Gastroesophageal sphincter (tissue), 4 donors: ENCODE results near the gene WDR88. TPM values are rescaled to one million over a fixed set of nuclear protein-coding genes. Genes with fewer than 3 reads are reported as not detected.
"Not testable (repeated sequence)": the region's sequence is repeated elsewhere in the genome, so short reads cannot be mapped to it uniquely, and the experiment has no call there.

ENCODE experiments used
- ATAC-seq: fragments of 150-250 bp; one replicate; pipeline ENCODE4 v1.9.1; 2016; ENCODE audit warnings: mild to moderate bottlenecking, moderate library complexity
- H3K27ac ChIP-seq, 4 donors: fragments of 200-600 bp; sonication (generic) in 3 of 4; 1 replicate in 3 of 4; 2 replicates in 1 of 4; pipeline ENCODE4 v1.5.1; 2016 to 2019
- H3K27me3 ChIP-seq: fragments of 200-600 bp; sonication (generic); one replicate; pipeline ENCODE4 v1.5.1; 2019
- H3K36me3 ChIP-seq, 2 donors: fragments of 200-600 bp; sonication (generic); one replicate each; pipeline ENCODE4 v1.5.1; 2019; ENCODE audit warnings: control low read depth in 1 of 2
- H3K4me1 ChIP-seq, 3 donors: fragments of 200-600 bp; sonication (generic); 1 replicate in 2 of 3; 2 replicates in 1 of 3; pipeline ENCODE4 v1.5.1; 2016 to 2019; ENCODE audit warnings: control low read depth in 2 of 3
- H3K4me3 ChIP-seq, 2 donors: fragments of 200-600 bp; sonication (generic); one replicate each; pipeline ENCODE4 v1.5.1; 2019; ENCODE audit warnings: mild to moderate bottlenecking in 1 of 2, moderate library complexity in 1 of 2
- H3K9me3 ChIP-seq, 3 donors: fragments of 200-600 bp; sonication (generic); one replicate each; pipeline ENCODE4 v1.5.1; 2017 to 2019; ENCODE audit warnings: control low read depth in 2 of 3
- CTCF ChIP-seq, 4 experiments: fragments of 200-600 bp in 2 of 4; fragments of 450-650 bp in 2 of 4; sonication (generic) in 1 of 4; IDR thresholded peaks; one replicate each; pipeline ENCODE4 v1.5.1; 2017 to 2019; ENCODE audit warnings: antibody characterized with exemption in 4 of 4, mild to moderate bottlenecking in 2 of 4, moderate library complexity in 2 of 4
- EP300 ChIP-seq: sonication (generic); formaldehyde crosslinking; IDR thresholded peaks from one replicate; pipeline ENCODE4 v1.6.1; 2017; ENCODE audit warnings: antibody characterized with exemption, mild to moderate bottlenecking
- POLR2A ChIP-seq, 2 donors: fragments of 450-650 bp; IDR thresholded peaks; one replicate each; pipeline ENCODE4 v1.6.1; 2017; ENCODE audit warnings: antibody characterized with exemption in 2 of 2, mild to moderate bottlenecking in 2 of 2, moderate library complexity in 1 of 2
- POLR2AphosphoS5 ChIP-seq: sonication (generic); formaldehyde crosslinking; IDR thresholded peaks from one replicate; pipeline ENCODE4 v1.6.1; 2017; ENCODE audit warnings: antibody characterized with exemption
- WGBS, 2 donors: methylation state at CpG; one replicate each; pipeline ENCODE4 v1.1.5; 2018; ENCODE audit warnings: low coverage in 1 of 2; 5-methylcytosine and 5-hydroxymethylcytosine counted together
- total RNA-seq, 4 donors: library from RNA; depleted of rRNA; stranded (reverse); fragments of >200 nt; gene quantifications; one replicate each; pipeline ENCODE4 v1.1.0, GENCODE V29; 2016

Gene WDR88
- total RNA-seq, 4 donors from 2014 or later: not detected

- no peak overlapping the region for H3K27ac ChIP-seq
- TF ChIP-seq CTCF (IDR thresholded peaks at IDR 0.05) (no peak), POLR2A (IDR thresholded peaks at IDR 0.05) (no peak), EP300 (no peak), POLR2AphosphoS5 (no peak)
- no peak for ATAC-seq
- H3K27me3 ChIP-seq: peaks cover 73% of the 10 kb centered on the region
- no peaks in the 10 kb centered on the region for H3K36me3 ChIP-seq
- WGBS, 2 donors: 80 to 90% methylated on average over 6 to 15 of the region's 18 CpGs
- H3K4me1 ChIP-seq: peaks cover 0 to 5% (median 0%) of the 10 kb centered on the region in 3 donors
- H3K9me3 ChIP-seq: no peaks in the 10 kb centered on the region
- H3K4me3 ChIP-seq: no peak overlapping the region
Measured at GRCh38 chr19:33220115-33220514, 88.2 kb downstream of the WDR88 start.

- H3K27me3 ChIP-seq: peaks cover 77% of the 10 kb centered on the region
- no peaks in the 10 kb centered on the region for H3K36me3 ChIP-seq
- ATAC-seq: no peak
- H3K9me3 ChIP-seq: no peaks in the 10 kb centered on the region
- TF ChIP-seq EP300: no peak
- no peak for TF ChIP-seq CTCF (IDR thresholded peaks at IDR 0.05)
- TF ChIP-seq POLR2AphosphoS5: no peak
- TF ChIP-seq POLR2A (IDR thresholded peaks at IDR 0.05): no peak
- 85% methylated on average over 9 of the region's 9 CpGs for WGBS, 2 donors
- peaks cover 0 to 11% (median 5%) of the 10 kb centered on the region in 3 donors for H3K4me1 ChIP-seq
- no peak overlapping the region for H3K27ac ChIP-seq
- no peak overlapping the region for H3K4me3 ChIP-seq
Measured at GRCh38 chr19:33220735-33221134, 88.8 kb downstream of the WDR88 start.

- no peaks in the 10 kb centered on the region for H3K36me3 ChIP-seq
- WGBS, 2 donors: 20 to 73% methylated on average over 1 to 3 of the region's 6 CpGs
- H3K4me1 ChIP-seq: peaks cover 0 to 20% (median 6%) of the 10 kb centered on the region in 3 donors
- H3K27me3 ChIP-seq: peaks cover 81% of the 10 kb centered on the region
- ATAC-seq: no peak
- no peak overlapping the region for H3K4me3 ChIP-seq
- no peak for TF ChIP-seq EP300
- no peak for TF ChIP-seq CTCF (IDR thresholded peaks at IDR 0.05)
- no peak for TF ChIP-seq POLR2AphosphoS5
- TF ChIP-seq POLR2A (IDR thresholded peaks at IDR 0.05): no peak
- H3K9me3 ChIP-seq: peaks cover 0 to 1% (median 0%) of the 10 kb centered on the region in 3 donors
- H3K27ac ChIP-seq: no peak overlapping the region
Measured at GRCh38 chr19:33221638-33222037, 89.7 kb downstream of the WDR88 start.

GRCh38 chr19:33222255-33222654 is 90.3 kb downstream of the WDR88 start:
- H3K4me3 ChIP-seq, H3K27ac ChIP-seq, H3K36me3 ChIP-seq, H3K9me3 ChIP-seq, ATAC-seq: not testable (repeated sequence)
- peaks cover 0 to 23% (median 6%) of the 10 kb centered on the region in 3 donors for H3K4me1 ChIP-seq
- peaks cover 87% of the 10 kb centered on the region for H3K27me3 ChIP-seq
- 100% methylated on average over 2 of the region's 2 CpGs; no CpG with 5 or more reads in 1 of the 2 donors for WGBS, 2 donors

GRCh38 chr19:33224694-33225457 is 93.0 kb downstream of the WDR88 start:
- 28 to 100% methylated on average over 1 to 6 of the region's 18 CpGs for WGBS, 2 donors
- H3K4me1 ChIP-seq: peaks cover 0 to 23% (median 6%) of the 10 kb centered on the region in 3 donors
- TF ChIP-seq EP300: no peak
- TF ChIP-seq CTCF (IDR thresholded peaks at IDR 0.05): no peak
- TF ChIP-seq POLR2A (IDR thresholded peaks at IDR 0.05): no peak
- TF ChIP-seq POLR2AphosphoS5: no peak
- H3K27ac ChIP-seq: no peak overlapping the region
- peaks cover 0 to 34% (median 0%) of the 10 kb centered on the region in 3 donors for H3K9me3 ChIP-seq
- no peaks in the 10 kb centered on the region for H3K36me3 ChIP-seq
- no peak for ATAC-seq
- H3K27me3 ChIP-seq: peaks cover 99% of the 10 kb centered on the region
- H3K4me3 ChIP-seq: peak overlapping the region in 1 of 2 donors; percentile 24

Other genes starting within 250 kb of the WDR88 start
- 10 to 100 TPM; 14.8 to 21.9 (median 20.2) TPM for gene CEP89, start 160.2 kb upstream of the WDR88 start, total RNA-seq
- gene FAAP24, start 159.9 kb upstream of the WDR88 start, total RNA-seq: 1 to 10 TPM in 2 of 4 donors, under 1 TPM in 2; 0.27 to 2.5 (median 1.2) TPM
- 1 to 10 TPM; 1.4 to 4.7 (median 2.1) TPM for gene RHPN2, start 67.2 kb upstream of the WDR88 start, total RNA-seq
- 10 to 100 TPM in 1 of 4 donors, 1 to 10 TPM in 3; 6.2 to 10.4 (median 6.8) TPM for gene GPATCH1, start 50.9 kb upstream of the WDR88 start, total RNA-seq
- gene LRP3, start 62.2 kb downstream of the WDR88 start, total RNA-seq: 10 to 100 TPM; 31.0 to 66.7 (median 38.5) TPM
- gene SLC7A10, start 93.7 kb downstream of the WDR88 start, total RNA-seq: not detected
- 10 to 100 TPM in 1 of 4 donors, 1 to 10 TPM in 3; 7.0 to 11.3 (median 9.0) TPM for gene CEBPA, start 170.4 kb downstream of the WDR88 start, total RNA-seq
- gene CEBPG, start 241.6 kb downstream of the WDR88 start, total RNA-seq: 10 to 100 TPM; 23.8 to 34.9 (median 26.2) TPM